HepG2 (cell line): ENCODE measurements around the gene USP34. TPM values are rescaled to one million over a fixed set of nuclear protein-coding genes. Genes with fewer than 3 reads are reported as not detected.
A peak's percentile ranks its signal among the peaks of the same experiment; 100 is the strongest.

Experiments used
- CBX2 ChIP-seq, 2 experiments: fragments of 200-600 bp in 1 of 2; sonication (generic); formaldehyde crosslinking in 1 of 2; IDR thresholded peaks; 2 replicates each; pipeline versions ENCODE4 v1.7.0 to v1.8.1; 2018 to 2022; ENCODE audit warnings: low read depth in 2 of 2, low read length in 1 of 2, mild to moderate bottlenecking in 1 of 2, missing genetic modification reagents in 1 of 2
- ELF1 ChIP-seq: sonication (generic); formaldehyde crosslinking; IDR thresholded peaks from 2 replicates; pipeline ENCODE4 v1.4.0; 2020; ENCODE audit warnings: missing genetic modification reagents
- JARID2 ChIP-seq: sonication (generic); formaldehyde crosslinking; IDR thresholded peaks from 2 replicates; pipeline ENCODE4 v1.8.1; 2023; ENCODE audit warnings: missing genetic modification reagents, inconsistent platforms; ENCODE audit not compliant: insufficient replicate concordance
- MAFF ChIP-seq: IDR thresholded peaks from 2 replicates; pipeline ENCODE4 v1.6.1; 2011; ENCODE audit warnings: low read depth, low read length, improper control_type of control experiment
- MTF1 ChIP-seq: sonication (generic); formaldehyde crosslinking; IDR thresholded peaks from 2 replicates; pipeline ENCODE4 v1.5.0; 2020; ENCODE audit warnings: missing genetic modification reagents
- RBAK ChIP-seq: sonication (generic); formaldehyde crosslinking; IDR thresholded peaks from 2 replicates; pipeline ENCODE4 v1.5.1; 2020; ENCODE audit warnings: mild to moderate bottlenecking, missing genetic modification reagents
- ZNF256 ChIP-seq: sonication (generic); formaldehyde crosslinking; conservative IDR thresholded peaks from 2 replicates; pipeline ENCODE4 v1.4.0; 2020; ENCODE audit warnings: missing genetic modification reagents
- ZNF496 ChIP-seq: sonication (generic); formaldehyde crosslinking; IDR thresholded peaks from 2 replicates; pipeline ENCODE4 v1.8.1; 2023; ENCODE audit warnings: mild to moderate bottlenecking, moderate library complexity, missing genetic modification reagents; ENCODE audit not compliant: insufficient replicate concordance
- ZNF746 ChIP-seq: sonication (generic); formaldehyde crosslinking; IDR thresholded peaks from 2 replicates; pipeline ENCODE4 v1.8.0; 2022; ENCODE audit warnings: mild to moderate bottlenecking, missing genetic modification reagents
- polyA plus RNA-seq, 8 experiments: library from polyadenylated mRNA; depleted of rRNA in 3 of 8; stranded (reverse) in 7 of 8; unstranded in 1 of 8; fragments of >200 nt; fragmentation: Illumina TruSeq in 4 of 8; extraction: Trizol in 4 of 8; gene quantifications; 2 replicates each; pipeline versions ENCODE4 v1.2.1 to v1.2.3, GENCODE V29; 2011 to 2016; ENCODE audit warnings: low read depth in 4 of 8, missing spikeins in 1 of 8, mixed read lengths in 1 of 8; ENCODE audit not compliant: insufficient read depth in 1 of 8
- total RNA-seq, 5 experiments: library from RNA; depleted of rRNA; stranded (reverse); fragments of >200 nt; fragmentation: Illumina TruSeq; extraction: Trizol; gene quantifications; 2 replicates each; pipeline ENCODE4 v1.2.3, GENCODE V29; 2016; ENCODE audit warnings: low read depth in 1 of 5
- TF ChIP-seq, protein P1 (sequence below): IDR thresholded peaks from 2 replicates; pipeline ENCODE4 v1.6.1; 2012; ENCODE audit warnings: low read length, improper control_type of control experiment
- TF ChIP-seq, protein P2 (sequence below): sonication (generic); formaldehyde crosslinking; IDR thresholded peaks from 2 replicates; pipeline ENCODE4 v1.4.0; 2020; ENCODE audit warnings: missing genetic modification reagents
- TF ChIP-seq, protein P3 (sequence below): sonication (generic); formaldehyde crosslinking; IDR thresholded peaks from 2 replicates; pipeline ENCODE4 v1.4.0; 2020; ENCODE audit warnings: missing genetic modification reagents
- TF ChIP-seq, protein P4 (sequence below): sonication (generic); formaldehyde crosslinking; IDR thresholded peaks from 2 replicates; pipeline ENCODE4 v1.8.0; 2022; ENCODE audit warnings: missing genetic modification reagents, mild to moderate bottlenecking, inconsistent platforms, borderline replicate concordance

The USP34 gene
- total and polyA plus RNA-seq, 2 of the 13 experiments (the other 11 are each of a cell fraction or from before 2014, with no cell fraction given): 99.2 to 100 TPM

DNA sequence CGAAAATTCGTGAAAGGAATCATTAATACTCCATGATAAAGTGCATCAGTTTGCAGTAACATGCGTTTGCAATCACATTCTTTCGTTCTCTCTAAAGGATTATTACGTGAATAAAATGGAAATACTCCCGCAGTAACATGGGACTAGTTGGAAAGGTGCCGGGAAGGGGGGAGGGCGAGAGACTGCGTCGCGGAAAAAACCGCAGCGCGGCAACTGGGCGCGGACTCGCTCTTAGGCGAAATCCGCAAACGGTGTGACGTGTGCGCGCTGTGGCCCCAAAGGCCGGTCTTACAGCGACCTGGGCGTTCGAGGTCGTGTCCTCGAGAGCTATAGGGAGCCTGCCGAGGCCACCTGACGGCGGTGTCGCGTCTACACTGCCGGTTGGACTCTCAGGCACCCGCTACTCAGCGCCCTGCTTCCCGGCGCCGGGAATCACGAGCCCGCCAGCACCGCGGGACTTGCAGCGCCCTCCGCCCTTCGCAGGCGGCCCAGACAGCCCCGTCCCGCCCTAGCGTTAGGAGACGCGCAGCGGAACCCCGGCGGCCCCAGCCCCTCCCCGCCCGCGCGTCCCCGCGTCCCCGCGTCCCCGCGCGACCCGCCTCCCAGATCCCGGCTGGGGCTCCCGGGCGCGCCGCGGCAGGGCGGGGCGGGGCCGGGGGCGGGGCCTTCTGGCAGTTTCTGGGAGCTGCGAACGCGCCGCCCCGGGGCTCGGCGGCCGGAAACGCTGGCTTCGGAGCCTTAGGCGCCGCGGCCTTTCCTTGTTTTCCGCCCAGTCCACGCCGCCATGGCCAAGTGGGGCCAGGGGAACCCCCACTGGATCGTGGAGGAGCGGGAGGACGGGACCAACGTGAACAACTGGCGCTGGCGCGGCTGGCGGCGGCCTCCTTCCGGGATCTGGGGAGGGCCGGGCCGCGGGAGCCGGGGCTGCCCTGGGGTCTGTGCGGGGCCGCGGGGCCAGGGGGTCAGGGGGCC is 293.8 kb downstream of the USP34 start (continued):
- TF ChIP-seq, protein P1, sequence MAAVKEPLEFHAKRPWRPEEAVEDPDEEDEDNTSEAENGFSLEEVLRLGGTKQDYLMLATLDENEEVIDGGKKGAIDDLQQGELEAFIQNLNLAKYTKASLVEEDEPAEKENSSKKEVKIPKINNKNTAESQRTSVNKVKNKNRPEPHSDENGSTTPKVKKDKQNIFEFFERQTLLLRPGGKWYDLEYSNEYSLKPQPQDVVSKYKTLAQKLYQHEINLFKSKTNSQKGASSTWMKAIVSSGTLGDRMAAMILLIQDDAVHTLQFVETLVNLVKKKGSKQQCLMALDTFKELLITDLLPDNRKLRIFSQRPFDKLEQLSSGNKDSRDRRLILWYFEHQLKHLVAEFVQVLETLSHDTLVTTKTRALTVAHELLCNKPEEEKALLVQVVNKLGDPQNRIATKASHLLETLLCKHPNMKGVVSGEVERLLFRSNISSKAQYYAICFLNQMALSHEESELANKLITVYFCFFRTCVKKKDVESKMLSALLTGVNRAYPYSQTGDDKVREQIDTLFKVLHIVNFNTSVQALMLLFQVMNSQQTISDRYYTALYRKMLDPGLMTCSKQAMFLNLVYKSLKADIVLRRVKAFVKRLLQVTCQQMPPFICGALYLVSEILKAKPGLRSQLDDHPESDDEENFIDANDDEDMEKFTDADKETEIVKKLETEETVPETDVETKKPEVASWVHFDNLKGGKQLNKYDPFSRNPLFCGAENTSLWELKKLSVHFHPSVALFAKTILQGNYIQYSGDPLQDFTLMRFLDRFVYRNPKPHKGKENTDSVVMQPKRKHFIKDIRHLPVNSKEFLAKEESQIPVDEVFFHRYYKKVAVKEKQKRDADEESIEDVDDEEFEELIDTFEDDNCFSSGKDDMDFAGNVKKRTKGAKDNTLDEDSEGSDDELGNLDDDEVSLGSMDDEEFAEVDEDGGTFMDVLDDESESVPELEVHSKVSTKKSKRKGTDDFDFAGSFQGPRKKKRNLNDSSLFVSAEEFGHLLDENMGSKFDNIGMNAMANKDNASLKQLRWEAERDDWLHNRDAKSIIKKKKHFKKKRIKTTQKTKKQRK: no peak
- TF ChIP-seq CBX2 (IDR thresholded peaks at IDR 0.05; ENCODE audit: low read depth, low read length) (no peak), CBX2 (CRISPR knock-in tag; IDR thresholded peaks at IDR 0.05; ENCODE audit: low read depth) (peak; percentile 62; the same call in 1 of the 2 replicates), RBAK (0 out of 2 replicates have a peak, but pooled peaks have one; percentile 18), ZNF746 (CRISPR knock-in tag) (peak; percentile 81; the same call in 1 of the 2 replicates), ELF1 (peak; percentile 66), JARID2 (no peak), MAFF (no peak), MTF1 (peak; percentile 68), ZNF256 (CRISPR knock-in tag) (no peak; the same call in 1 of the 2 replicates), ZNF496 (CRISPR knock-in tag) (no peak)
- TF ChIP-seq, protein P2, sequence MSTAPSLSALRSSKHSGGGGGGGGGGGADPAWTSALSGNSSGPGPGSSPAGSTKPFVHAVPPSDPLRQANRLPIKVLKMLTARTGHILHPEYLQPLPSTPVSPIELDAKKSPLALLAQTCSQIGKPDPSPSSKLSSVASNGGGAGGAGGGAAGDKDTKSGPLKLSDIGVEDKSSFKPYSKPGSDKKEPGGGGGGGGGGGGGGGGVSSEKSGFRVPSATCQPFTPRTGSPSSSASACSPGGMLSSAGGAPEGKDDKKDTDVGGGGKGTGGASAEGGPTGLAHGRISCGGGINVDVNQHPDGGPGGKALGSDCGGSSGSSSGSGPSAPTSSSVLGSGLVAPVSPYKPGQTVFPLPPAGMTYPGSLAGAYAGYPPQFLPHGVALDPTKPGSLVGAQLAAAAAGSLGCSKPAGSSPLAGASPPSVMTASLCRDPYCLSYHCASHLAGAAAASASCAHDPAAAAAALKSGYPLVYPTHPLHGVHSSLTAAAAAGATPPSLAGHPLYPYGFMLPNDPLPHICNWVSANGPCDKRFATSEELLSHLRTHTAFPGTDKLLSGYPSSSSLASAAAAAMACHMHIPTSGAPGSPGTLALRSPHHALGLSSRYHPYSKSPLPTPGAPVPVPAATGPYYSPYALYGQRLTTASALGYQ (CRISPR knock-in tag): peak; percentile 23; the same call in 1 of the 2 replicates
- TF ChIP-seq, protein P3, sequence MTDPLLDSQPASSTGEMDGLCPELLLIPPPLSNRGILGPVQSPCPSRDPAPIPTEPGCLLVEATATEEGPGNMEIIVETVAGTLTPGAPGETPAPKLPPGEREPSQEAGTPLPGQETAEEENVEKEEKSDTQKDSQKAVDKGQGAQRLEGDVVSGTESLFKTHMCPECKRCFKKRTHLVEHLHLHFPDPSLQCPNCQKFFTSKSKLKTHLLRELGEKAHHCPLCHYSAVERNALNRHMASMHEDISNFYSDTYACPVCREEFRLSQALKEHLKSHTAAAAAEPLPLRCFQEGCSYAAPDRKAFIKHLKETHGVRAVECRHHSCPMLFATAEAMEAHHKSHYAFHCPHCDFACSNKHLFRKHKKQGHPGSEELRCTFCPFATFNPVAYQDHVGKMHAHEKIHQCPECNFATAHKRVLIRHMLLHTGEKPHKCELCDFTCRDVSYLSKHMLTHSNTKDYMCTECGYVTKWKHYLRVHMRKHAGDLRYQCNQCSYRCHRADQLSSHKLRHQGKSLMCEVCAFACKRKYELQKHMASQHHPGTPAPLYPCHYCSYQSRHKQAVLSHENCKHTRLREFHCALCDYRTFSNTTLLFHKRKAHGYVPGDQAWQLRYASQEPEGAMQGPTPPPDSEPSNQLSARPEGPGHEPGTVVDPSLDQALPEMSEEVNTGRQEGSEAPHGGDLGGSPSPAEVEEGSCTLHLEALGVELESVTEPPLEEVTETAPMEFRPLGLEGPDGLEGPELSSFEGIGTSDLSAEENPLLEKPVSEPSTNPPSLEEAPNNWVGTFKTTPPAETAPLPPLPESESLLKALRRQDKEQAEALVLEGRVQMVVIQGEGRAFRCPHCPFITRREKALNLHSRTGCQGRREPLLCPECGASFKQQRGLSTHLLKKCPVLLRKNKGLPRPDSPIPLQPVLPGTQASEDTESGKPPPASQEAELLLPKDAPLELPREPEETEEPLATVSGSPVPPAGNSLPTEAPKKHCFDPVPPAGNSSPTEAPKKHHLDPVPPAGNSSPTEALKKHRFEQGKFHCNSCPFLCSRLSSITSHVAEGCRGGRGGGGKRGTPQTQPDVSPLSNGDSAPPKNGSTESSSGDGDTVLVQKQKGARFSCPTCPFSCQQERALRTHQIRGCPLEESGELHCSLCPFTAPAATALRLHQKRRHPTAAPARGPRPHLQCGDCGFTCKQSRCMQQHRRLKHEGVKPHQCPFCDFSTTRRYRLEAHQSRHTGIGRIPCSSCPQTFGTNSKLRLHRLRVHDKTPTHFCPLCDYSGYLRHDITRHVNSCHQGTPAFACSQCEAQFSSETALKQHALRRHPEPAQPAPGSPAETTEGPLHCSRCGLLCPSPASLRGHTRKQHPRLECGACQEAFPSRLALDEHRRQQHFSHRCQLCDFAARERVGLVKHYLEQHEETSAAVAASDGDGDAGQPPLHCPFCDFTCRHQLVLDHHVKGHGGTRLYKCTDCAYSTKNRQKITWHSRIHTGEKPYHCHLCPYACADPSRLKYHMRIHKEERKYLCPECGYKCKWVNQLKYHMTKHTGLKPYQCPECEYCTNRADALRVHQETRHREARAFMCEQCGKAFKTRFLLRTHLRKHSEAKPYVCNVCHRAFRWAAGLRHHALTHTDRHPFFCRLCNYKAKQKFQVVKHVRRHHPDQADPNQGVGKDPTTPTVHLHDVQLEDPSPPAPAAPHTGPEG (CRISPR knock-in tag): peak; percentile 95
- TF ChIP-seq, protein P4, sequence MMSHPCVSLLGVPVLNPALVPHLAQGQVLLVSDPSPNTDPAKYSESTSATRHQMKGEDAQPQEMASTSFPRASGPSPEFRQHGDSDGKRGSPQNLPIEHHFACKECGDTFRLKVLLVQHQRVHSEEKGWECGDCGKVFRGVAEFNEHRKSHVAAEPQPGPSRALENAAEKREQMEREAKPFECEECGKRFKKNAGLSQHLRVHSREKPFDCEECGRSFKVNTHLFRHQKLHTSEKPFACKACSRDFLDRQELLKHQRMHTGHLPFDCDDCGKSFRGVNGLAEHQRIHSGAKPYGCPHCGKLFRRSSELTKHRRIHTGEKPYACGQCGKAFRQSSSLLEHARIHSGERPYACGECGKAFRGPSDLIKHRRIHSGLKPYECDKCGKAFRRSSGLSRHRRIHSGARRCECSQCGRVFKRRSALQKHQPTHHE (CRISPR knock-in tag): peak; percentile 84; the same call in 1 of the 2 replicates
